Esophagus (tissue), 2 donors: ENCODE data around the gene CNOT3. TPM values are rescaled to one million over a fixed set of nuclear protein-coding genes. Genes with fewer than 3 reads are reported as not detected.
"Not testable (repeated sequence)": the region's sequence is repeated elsewhere in the genome, so short reads cannot be mapped to it uniquely, and the experiment has no call there.

Source experiments
- H3K27ac ChIP-seq, 2 donors: one replicate each; pipeline ENCODE4 v1.5.1; 2013; ENCODE audit warnings: low read depth in 2 of 2, mild to moderate bottlenecking in 2 of 2, inconsistent platforms in 1 of 2, low read length in 1 of 2, moderate library complexity in 1 of 2
- H3K27me3 ChIP-seq, 2 donors: one replicate each; pipeline ENCODE4 v1.6.1; 2013; ENCODE audit warnings: low read length in 2 of 2, control low read depth in 1 of 2, mild to moderate bottlenecking in 1 of 2; ENCODE audit not compliant: insufficient read depth in 2 of 2, control insufficient read depth in 1 of 2
- H3K36me3 ChIP-seq, 2 donors: one replicate each; pipeline ENCODE4 v1.6.1; 2013; ENCODE audit warnings: low read length in 1 of 2; ENCODE audit not compliant: control insufficient read depth in 2 of 2, insufficient read depth in 2 of 2
- H3K4me1 ChIP-seq, 2 donors: one replicate each; pipeline ENCODE4 v1.6.1; 2013; ENCODE audit warnings: low read length in 1 of 2; ENCODE audit not compliant: control insufficient read depth in 2 of 2, insufficient read depth in 2 of 2
- H3K4me3 ChIP-seq, 2 donors: one replicate each; pipeline ENCODE4 v1.5.1; 2013; ENCODE audit warnings: low read length in 2 of 2, mild to moderate bottlenecking in 2 of 2, low read depth in 1 of 2, moderate library complexity in 1 of 2
- H3K9me3 ChIP-seq, 2 donors: one replicate each; pipeline ENCODE4 v1.6.1; 2013; ENCODE audit warnings: mild to moderate bottlenecking in 2 of 2, low read depth in 1 of 2, low read length in 1 of 2, moderate library complexity in 1 of 2; ENCODE audit not compliant: control insufficient read depth in 2 of 2, insufficient read depth in 1 of 2
- WGBS, 2 donors: extraction: QIAGEN DNeasy Blood & Tissue Kit; methylation state at CpG; one replicate each; pipeline ENCODE4 v1.1.7; 2013; 5-methylcytosine and 5-hydroxymethylcytosine counted together
- polyA plus RNA-seq, 2 donors: library from polyadenylated mRNA; stranded (reverse); fragments of 200-250 nt; gene quantifications; one replicate each; pipeline ENCODE4 v1.2.3, GENCODE V29; 2013
- donor health status: healthy with polysubstance abuse.
- donor health status: Bipolar disorder and iron deficiency.

CNOT3 gene
- polyA plus RNA-seq, 2 donors, result 21.3 to 23.0 TPM

DNA sequence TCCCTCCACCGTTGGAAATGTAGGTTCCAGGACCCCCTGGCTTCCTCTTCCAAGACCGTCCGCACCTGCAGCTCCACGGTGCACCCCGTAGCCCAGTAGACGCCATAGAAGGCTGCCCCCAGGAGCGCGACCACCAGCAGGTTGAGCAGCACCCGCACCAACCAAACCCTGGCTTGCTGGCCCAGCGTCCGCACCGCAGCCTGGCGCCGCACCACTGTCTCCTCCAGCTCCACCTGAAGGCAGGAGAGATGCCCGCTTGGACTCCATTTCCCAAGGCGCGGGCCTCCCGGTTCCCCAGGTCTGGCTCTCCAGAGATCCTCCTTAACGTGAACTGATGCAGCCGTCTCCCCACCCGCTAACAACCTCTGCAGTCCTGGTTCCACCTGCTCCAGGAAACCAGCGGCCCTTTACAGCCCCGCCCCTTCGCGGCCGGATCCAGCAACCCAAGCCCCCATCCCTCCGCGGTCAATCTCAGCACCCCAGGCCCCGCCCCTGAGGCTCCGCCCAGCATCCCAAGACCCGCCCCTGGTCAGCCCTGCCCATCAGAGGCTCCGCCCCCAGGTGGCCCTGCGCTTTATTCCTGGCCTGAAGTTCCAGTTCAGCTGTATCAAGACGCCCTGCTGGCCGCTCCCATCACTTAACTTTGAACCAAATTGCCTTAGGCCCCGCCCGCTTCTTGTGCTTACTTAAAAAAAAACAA is 27.0 kb downstream of the CNOT3 start:
- WGBS, 2 donors, result 13 to 16% methylated on average over 37 of the region's 37 CpGs
- no peaks in the 10 kb centered on the region for H3K9me3 ChIP-seq
- H3K4me3 ChIP-seq, result no peak overlapping the region
- H3K36me3 ChIP-seq, result no peaks in the 10 kb centered on the region
- peaks cover 2 to 27% of the 10 kb centered on the region in 2 donors for H3K4me1 ChIP-seq
- no peak overlapping the region for H3K27ac ChIP-seq
- no peaks in the 10 kb centered on the region for H3K27me3 ChIP-seq

DNA sequence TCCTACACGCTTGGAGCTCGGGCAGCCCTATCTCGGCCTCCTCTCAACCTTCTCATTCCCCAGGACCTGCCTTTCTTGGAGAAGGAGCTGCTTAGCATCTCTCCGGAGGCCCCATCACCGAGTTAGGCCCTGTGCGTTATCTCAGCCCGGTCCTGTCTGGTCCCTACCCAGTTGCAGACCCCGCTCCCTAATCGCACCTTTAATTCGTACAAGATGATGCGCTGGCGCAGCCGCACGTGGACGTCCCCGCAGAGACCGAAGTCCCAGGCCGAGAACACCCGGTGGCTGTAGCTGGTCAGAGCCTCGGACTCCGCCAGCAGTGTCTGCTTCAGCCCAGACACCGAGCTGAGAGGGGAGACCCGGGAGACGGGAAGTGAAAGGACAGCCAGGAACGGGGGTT is 27.7 kb downstream of the CNOT3 start:
- no peaks in the 10 kb centered on the region for H3K9me3 ChIP-seq
- no peak overlapping the region for H3K4me3 ChIP-seq
- peaks cover 2 to 24% of the 10 kb centered on the region in 2 donors for H3K4me1 ChIP-seq
- H3K27ac ChIP-seq, result no peak overlapping the region
- WGBS, 2 donors, result 90 to 93% methylated on average over 25 of the region's 25 CpGs
- no peaks in the 10 kb centered on the region for H3K27me3 ChIP-seq
- no peaks in the 10 kb centered on the region for H3K36me3 ChIP-seq

DNA sequence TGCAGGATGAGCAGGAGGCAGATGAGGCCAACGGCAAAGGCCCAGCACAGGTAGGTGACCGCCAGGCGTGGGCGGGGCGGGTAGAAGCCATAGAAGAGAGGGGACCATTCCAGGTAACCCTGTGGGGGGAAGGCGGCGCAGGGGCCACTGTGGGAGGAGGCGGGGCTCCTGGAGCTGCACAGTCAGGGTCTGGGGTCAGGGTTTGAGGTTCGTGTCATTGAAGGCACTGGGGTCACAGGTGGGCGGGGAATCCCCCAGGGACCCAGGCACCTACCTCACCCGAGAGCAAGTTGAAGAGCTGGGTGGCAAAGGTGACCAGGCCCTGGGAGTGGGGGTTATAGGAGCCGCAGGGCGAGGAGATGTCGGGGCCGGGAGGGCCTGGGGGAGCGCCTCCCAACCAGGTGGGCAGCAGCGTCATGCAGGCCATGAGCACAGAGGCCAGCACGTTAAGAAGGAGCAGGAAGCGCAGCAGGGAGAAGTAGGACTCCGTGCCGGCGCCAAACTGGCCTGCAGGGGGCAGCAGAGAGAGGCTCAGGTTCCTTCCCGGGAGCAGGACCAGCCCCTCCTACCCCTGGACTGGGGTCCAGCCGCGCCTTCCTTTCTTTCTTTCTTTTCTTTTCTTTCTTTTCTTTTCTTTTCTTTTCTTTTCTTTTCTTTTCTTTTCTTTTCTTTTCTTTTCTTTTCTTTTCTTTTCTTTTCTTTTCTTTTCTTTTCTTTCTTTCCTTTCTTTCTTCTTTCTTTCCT is 30.8 kb downstream of the CNOT3 start:
- H3K27ac ChIP-seq, result no peak overlapping the region
- H3K4me3 ChIP-seq, result no peak overlapping the region
- no peaks in the 10 kb centered on the region for H3K9me3 ChIP-seq
- H3K4me1 ChIP-seq, result peaks cover 2 to 9% of the 10 kb centered on the region in 2 donors
- H3K27me3 ChIP-seq, result no peaks in the 10 kb centered on the region
- H3K36me3 ChIP-seq, result no peaks in the 10 kb centered on the region
- WGBS, 2 donors, result 25 to 32% methylated on average over 20 to 25 of the region's 25 CpGs

DNA sequence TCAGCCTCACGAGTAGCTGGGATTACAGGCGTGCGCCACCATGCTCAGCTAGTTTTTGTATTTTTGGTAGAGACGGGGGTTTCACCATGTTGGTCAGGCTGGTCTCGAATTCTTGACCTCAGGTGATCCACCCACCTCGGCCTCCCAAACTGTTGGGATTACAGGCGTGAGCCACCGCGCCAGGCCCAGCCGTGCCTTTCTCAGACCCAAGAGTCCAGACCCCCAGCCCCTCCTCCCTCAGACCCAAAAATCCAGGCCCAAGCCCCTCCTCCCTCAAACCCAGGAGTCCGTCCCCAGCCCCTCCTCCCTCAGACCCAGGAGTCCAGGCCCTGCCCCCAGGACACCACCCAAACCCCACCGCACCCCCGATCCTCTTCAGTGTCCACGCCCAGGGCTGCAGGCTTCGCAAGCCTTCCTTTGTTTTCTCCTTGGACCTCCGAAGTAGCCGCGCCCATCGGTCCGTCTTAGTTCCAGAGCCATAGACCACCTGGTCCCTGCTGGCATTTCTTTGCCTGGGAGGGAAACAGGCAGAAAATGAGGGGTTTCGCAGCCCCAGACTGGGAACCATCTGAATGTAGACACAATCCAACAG is 31.7 kb downstream of the CNOT3 start:
- peaks cover 0 to 9% of the 10 kb centered on the region in 2 donors for H3K4me1 ChIP-seq
- H3K27ac ChIP-seq, result no peak overlapping the region
- no peaks in the 10 kb centered on the region for H3K36me3 ChIP-seq
- H3K27me3 ChIP-seq, result no peaks in the 10 kb centered on the region
- H3K4me3 ChIP-seq, result no peak overlapping the region
- 87 to 88% methylated on average over 21 of the region's 21 CpGs for WGBS, 2 donors
- H3K9me3 ChIP-seq, result no peaks in the 10 kb centered on the region

DNA sequence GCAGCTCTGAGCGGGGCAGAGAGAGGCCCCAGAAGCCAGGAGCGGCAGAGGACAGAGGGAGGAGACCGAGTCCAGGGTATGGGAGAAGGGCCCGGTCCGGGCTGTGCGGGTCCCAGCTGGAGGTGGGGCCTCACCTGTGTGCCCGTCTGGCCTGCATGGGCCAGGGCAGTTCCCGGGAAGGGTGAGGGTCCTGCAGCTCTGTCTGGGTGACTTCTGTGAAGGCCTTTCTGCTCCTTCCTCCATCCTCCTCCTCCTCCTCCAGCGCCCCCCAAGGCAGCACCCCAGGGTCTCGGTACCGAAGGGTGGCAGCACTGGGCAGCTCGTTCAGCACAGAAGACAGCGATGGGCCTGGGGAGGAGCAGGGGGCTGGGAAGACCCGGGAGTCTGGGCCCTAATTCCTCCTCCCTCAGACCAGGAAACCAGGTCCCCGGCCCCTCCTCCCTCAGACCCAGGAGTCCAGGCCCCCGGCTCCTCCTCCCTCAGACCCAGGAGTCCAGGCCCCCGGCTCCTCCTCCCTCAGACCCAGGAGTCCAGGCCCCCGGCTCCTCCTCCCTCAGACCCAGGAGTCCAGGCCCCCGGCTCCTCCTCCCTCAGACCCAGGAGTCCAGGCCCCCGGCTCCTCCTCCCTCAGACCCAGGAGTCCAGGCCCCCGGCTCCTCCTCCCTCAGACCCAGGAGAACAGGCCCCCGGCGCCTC is 34.3 kb downstream of the CNOT3 start:
- H3K9me3 ChIP-seq, H3K27me3 ChIP-seq, H3K36me3 ChIP-seq, H3K4me1 ChIP-seq, H3K27ac ChIP-seq, H3K4me3 ChIP-seq: not testable (repeated sequence)
- WGBS, 2 donors, result 67 to 82% methylated on average over 10 to 20 of the region's 23 CpGs

DNA sequence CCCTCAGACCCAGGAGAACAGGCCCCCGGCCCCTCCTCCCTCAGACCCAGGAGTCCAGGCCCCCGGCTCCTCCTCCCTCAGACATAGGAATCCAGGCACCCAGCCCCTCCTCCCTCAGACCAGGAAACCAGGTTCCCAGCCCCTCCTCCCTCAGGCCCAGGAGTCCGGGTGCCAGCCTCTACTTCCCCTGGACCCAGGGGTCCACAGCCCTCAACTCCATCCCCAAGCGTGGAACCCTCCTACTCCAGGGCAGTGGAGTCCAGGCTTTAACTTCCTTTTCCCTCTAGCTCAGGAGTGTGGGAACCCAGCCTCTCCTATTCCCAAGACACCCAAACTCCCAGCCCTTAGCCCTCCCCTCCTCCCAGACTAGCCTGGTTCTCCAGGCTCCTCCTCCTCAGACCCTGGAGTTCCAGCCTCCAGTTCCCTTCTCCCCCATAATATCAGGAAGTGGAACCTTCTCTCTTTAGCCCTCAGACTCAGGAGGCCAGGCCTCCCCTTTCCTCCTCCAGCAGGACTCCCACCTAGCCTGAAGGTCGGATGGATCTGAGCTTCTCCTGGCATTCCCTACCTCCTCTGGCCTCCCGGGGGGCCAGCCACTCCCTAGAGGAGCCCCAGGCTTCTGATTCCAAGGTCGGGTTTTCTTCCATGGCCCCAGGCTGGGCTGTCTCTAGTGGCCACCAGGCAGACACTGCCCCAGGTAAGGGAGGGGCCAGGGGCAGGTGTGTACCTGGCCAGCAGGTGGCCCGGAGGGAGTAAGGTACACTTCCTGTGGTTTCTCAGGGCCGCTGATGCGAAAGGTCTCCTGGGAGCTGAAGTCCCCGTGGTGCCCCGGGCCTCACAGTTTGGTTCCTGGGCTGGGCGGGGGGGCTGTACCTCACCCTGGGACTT is 35.2 kb downstream of the CNOT3 start, which contains the start of gene TMC4:
Gene TMC4 (minus strand): TSS at position 690 of the 888 bp plus-strand sequence. CDS start 43 bp downstream, at position 647.
- Histone ChIP-seq H3K4me1 (peaks cover 0 to 9% of the 10 kb centered on the region in 2 donors), H3K27me3 (no peaks in the 10 kb centered on the region), H3K9me3 (no peaks in the 10 kb centered on the region), H3K36me3 (no peaks in the 10 kb centered on the region), H3K27ac (peak within 1 kb of the TSS; percentile 47 to 67), H3K4me3 (peak within 1 kb of the TSS; percentile 36 to 49)
- WGBS, 2 donors, result 9 to 14% methylated on average over 13 of the region's 13 CpGs

DNA sequence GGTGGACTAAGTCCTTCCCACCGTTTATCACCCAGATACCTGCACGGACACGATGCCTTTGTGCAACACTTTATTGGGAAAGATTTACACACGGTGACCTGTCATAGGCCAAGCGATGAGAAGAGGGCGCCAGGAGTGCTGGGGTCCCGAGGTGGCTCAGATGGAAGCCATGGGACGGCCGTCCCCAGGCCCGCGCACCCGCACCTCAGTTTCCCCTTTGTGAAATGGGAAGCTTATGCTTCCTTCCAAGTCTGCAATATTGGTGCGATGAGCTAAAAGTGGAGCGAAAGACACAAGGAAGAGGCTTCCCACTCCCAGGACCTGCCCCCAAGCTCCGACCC is 35.8 kb downstream of the CNOT3 start:
- H3K27ac ChIP-seq, result no peak overlapping the region
- H3K36me3 ChIP-seq, result peaks cover 0 to 2% of the 10 kb centered on the region in 2 donors
- no peaks in the 10 kb centered on the region for H3K27me3 ChIP-seq
- no peak overlapping the region for H3K4me3 ChIP-seq
- WGBS, 2 donors, result 36 to 40% methylated on average over 15 of the region's 15 CpGs
- no peaks in the 10 kb centered on the region for H3K9me3 ChIP-seq
- H3K4me1 ChIP-seq, result peaks cover 0 to 5% of the 10 kb centered on the region in 2 donors

DNA sequence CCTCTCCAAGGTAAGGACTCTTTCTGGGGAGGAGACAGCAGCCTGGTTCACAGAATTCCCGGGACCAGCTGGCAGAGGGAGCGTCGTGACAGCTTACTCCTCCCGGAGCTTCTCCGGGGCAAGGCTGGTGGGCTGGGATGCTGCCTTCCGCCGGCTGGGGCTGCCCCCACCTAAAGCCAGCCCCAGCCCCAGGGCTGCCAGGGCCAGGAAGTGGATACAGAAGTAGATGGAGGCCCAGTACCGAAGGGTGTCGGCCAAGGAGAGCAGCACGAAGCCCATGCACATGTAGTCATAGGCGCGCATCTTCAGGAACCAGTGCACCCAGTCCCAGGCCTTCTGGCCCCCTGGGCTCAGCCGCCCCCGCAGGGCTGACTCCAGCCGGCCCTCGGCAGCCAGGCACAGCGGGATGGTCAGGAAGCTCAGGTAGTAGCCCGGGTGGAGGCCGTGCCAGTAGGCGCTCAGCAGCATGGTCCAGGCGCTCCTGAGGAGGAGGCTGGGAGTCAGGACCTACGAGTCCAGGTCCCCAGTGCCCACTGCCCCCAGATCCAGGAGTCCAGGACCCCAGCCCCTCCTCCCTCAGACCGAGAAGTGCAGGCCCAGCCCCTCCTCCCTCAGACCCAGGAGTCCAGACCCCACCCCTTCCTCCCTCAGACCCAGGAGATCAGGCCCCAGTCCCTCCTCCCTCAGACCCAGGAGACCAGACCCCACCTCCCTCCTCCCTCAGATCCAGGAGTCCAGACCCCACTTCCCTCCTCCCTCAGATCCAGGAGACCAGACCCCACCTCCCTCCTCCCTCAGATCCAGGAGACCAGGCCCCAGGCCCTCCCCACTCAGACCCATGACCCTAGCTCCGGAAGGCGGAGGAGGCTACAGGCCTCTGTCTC is 36.6 kb downstream of the CNOT3 start:
- no peaks in the 10 kb centered on the region for H3K27me3 ChIP-seq
- peaks cover 0 to 4% of the 10 kb centered on the region in 2 donors for H3K4me1 ChIP-seq
- H3K36me3 ChIP-seq, result peaks cover 0 to 5% of the 10 kb centered on the region in 2 donors
- no peaks in the 10 kb centered on the region for H3K9me3 ChIP-seq
- no peak overlapping the region for H3K4me3 ChIP-seq
- WGBS, 2 donors, result 75 to 77% methylated on average over 22 to 25 of the region's 25 CpGs
- H3K27ac ChIP-seq, result no peak overlapping the region
